Measurements from ENCODE around the gene KPNB1.
"Not testable (repeated sequence)": the region's sequence is repeated elsewhere in the genome, so short reads cannot be mapped to it uniquely, and the experiment has no call there.

KPNB1 gene

GRCh38 chr17:47676510-47677165, 26.9 kb downstream of the KPNB1 start:
- no peak for DNase-seq

DNA sequence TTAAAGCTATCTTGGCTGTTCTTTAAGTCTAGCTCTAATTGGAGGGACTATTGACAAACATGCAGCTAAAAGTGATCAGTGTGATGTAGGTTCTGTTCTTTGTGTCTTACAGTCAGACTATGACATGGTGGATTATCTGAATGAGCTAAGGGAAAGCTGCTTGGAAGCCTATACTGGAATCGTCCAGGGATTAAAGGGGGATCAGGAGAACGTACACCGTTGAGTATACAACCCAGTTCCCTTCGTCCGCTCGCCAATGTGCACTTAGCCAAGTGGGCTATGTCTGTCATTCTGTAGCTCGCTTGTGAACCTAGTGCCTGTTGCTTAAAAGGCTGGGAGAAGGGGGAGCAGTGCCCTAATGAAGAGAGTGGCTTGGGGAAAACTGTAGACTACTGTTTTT, 28.5 kb downstream of the KPNB1 start:
- no peak for DNase-seq

DNA sequence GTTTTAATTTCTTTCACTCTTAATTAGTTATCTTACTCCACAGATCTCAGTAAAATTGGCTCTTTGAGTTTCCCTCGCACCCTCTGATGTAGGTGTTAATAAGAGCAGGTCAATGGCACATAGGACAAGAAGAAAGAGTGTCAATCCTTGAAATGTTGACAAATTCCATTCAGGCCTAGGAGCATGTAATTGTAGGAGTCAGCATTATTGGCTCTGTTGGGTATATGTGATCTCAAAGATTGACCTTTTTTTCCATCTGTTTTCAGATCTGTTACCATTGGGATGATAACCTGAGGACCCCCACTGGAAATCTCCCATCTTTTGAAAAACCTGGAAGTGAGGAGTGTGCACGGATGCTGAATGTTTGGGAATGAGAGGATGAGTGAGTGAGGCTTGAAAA, 32.4 kb downstream of the KPNB1 start:
- no peak for DNase-seq

GRCh38 chr17:47682727-47683126, 33.0 kb downstream of the KPNB1 start:
- not testable (repeated sequence) for DNase-seq

DNA sequence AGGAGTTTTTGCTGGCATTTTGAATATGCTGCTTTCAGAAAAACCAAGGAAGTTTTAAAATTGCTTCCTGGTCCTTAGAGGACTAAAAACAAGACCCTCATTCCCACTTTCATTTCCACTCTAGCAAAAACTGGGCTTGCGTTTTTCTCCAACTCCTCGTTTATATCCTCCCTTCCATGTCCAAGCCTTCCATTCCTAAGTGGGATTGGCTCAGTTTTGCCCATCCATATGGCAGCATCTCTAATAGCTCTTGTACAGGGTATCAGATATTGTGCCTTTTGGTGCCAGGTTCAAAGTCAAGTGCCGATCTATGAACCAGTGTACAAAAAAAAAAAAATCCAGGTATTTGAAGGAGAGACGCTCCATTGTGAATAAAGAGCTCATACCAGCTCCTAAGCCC, 34.3 kb downstream of the KPNB1 start:
- DNase-seq: no peak

DNA sequence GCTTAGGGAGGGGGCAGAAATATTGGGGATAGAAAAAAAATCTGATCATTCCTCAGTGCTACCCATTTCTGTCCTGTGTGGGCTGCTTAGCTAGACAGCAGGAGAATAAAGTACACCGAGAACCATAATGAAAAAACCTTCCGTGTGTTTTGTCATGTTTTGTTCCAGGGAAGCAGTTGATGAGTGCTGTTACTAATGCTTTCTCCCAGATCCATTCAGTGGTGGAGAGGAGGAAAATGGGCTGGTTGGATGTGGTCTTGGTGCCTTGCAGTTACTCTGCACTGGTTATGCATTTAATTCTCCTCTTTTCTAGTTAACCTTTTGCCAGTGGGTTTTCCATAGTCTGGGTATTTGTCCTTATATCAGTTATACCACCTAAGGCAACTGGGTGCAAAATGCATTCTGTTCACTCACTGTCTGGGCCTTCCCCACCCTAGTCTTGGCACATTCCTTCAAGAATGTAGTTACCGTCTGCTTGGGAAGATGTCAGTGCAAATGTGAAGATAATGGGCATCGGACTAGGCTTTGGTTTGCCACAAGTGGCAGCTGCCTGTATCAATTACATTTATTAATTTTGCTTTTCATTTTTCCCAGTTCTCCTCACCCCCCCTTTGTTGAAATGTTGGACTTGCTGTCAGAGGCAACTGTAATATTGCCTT, 34.9 kb downstream of the KPNB1 start:
- DNase-seq: no peak

- no peak for DNase-seq
Observed at GRCh38 chr17:47685556-47686275, 36.0 kb downstream of the KPNB1 start.

DNA sequence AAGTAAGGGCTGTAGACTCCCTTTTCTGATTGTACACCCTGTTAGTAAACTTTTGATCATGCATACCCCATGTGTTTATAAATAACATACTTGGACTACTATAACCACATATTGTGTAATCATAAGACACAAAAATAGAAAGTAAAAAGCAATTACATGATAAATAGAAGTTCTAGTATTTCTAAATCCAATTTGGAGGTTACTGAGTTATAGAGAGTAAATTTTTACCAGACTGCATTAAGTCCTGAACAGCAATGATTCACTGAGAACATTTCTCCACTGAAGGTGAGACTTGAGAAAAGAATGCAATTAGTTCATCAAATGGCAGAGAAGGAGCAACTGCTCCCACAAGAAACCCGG, 36.5 kb downstream of the KPNB1 start:
- no peak for DNase-seq

GRCh38 chr17:47686664-47687327, 37.1 kb downstream of the KPNB1 start:
- no peak for DNase-seq

DNA sequence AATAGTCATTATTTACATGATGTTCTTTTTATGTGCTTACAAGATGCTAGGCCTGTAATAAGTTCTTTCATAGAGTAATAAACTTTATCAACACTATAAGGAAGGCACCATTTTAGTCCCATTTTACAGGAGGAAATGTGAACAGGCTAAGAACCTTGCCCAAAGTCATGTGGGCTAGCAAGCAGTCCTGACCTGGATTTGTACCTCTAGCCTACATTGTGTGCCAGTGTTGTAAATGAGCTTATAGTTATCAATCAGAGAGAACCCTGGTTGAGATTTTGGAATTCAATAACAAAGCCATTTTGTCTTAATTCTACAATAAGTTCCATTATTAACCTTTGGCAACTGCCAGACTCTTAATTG, 37.6 kb downstream of the KPNB1 start:
- DNase-seq: no peak

DNA sequence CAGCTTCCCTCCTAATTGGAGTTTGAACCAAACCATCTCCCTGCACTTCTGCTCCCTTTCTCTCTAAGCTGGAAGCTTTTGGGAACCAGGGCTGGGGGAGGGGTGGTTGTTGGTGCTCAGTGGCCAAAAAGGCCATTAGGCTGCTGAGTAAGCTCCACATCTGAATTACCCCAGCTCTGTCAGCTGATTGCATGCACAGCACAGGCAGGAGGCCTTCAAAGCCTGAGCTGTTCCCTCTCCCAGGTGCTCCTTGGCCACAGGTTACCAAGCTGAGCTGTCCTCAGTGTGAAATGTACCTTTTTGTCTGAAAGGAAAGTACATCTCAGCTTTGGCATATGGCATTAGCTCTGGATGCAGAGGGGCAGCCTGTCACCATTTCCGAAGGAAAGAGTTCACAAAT, 38.0 kb downstream of the KPNB1 start:
- DNase-seq: peak in 28 of 58 donors; percentile 10 to 63 (median 36)

DNA sequence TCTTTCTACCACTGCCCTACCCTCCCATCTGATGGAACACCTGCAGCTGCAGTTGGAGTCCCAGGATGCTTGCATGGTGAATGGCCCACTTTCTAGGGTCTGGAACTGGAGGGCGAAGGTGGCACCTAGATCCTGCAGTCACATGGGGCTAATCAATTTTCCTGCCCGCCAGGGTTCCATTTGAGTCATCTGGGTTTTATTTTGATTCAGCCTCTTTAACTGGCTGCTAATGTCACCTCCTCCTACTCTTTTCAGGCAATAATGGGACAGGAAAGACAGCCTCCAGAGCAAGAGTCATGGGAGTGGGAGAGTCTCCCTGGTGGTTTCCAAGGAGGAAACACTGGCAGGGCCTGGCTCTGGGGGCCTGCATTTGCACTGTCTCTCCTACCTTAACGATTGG, 40.4 kb downstream of the KPNB1 start:
- no peak for DNase-seq

GRCh38 chr17:47692137-47692894, 42.6 kb downstream of the KPNB1 start:
- no peak for DNase-seq

DNA sequence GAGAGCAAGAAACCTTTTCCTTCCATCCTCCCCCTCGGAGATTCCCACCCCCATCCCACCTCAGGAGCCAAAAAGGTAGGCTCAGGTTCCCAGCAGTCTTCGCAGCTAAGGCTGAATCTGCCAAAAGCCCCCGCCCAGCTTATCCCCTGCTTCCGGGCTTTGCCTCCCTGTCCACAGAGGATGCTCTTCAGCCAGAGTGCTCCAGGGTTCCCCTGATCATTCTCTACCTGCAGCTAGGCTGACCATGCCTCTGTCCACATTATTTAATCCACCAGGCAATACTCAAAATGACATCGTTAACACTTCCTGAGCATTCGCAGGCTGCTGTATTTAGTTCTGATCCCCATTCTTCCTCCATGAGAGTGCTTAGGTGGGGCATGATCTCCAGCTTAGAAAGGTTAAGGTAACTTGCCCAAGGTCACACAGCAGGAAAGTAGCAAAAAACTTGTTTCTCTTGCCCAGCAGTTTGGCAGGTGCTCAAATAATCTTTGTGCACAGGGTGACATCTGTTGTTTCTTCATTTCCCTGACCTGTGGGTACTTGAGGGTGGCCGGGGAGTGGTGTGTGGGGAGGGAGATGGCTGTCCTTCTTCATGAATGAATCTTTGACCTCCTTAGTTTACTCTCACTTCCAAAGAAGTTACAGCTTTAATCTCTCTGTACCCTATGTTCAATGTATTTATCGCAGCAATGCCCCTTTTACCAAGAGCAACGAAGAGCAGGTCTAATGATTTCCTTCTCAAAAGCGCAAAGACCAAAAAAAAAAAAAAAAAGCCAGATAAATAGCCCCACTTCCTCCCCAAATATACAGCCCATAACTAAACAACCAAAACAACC, 43.4 kb downstream of the KPNB1 start:
- DNase-seq: no peak

GRCh38 chr17:47693731-47694580, 44.2 kb downstream of the KPNB1 start, which contains the start of gene TBKBP1:
TBKBP1 (plus strand) TSS chr17:47694161; CDS start chr17:47696113, 1,952 bp downstream.
- DNase-seq: peak in 37 of 58 donors; percentile 7 to 77 (median 51)

DNA sequence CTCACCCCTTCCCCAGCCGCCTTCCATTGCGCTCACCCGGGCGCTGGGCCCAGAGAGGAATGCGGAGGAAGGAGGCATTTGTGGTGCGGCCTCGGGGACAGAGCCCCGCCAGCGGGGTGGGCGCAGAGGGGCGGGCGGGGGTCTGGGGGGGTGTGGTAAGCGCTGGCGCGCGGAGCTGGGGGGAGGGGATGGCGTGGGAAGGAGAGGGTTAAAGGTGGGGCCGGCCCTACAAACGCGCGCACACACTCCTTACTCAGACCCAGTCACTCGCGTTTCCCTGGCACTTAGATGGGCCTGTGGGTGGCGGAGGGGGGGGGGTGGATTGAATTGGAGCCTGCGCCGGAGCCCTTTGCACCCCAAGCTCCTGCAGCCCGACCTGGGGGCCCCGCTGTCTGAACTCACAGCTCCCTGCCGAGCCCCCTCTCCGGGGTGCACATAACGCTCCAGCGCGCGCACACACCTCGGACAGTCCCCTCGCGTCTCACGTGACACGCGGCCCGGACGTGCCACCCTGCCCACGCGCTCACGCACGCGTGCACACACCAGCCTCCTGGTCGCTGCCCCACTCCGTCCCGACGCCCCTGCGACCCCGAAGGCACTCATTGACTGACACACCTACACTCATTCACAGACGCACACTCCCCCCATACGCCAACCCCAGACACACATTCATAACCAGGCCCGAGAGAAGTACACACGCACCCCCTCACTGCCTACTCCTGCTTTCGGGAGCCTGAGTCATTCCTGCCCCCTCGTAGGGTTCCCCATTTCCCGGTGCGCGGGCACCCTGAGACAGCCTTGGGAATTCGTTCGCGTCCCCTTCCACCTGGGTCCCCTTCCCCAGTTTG, 45.1 kb downstream of the KPNB1 start:
- DNase-seq: peak in 44 of 58 donors; percentile 20 to 80 (median 53)

DNA sequence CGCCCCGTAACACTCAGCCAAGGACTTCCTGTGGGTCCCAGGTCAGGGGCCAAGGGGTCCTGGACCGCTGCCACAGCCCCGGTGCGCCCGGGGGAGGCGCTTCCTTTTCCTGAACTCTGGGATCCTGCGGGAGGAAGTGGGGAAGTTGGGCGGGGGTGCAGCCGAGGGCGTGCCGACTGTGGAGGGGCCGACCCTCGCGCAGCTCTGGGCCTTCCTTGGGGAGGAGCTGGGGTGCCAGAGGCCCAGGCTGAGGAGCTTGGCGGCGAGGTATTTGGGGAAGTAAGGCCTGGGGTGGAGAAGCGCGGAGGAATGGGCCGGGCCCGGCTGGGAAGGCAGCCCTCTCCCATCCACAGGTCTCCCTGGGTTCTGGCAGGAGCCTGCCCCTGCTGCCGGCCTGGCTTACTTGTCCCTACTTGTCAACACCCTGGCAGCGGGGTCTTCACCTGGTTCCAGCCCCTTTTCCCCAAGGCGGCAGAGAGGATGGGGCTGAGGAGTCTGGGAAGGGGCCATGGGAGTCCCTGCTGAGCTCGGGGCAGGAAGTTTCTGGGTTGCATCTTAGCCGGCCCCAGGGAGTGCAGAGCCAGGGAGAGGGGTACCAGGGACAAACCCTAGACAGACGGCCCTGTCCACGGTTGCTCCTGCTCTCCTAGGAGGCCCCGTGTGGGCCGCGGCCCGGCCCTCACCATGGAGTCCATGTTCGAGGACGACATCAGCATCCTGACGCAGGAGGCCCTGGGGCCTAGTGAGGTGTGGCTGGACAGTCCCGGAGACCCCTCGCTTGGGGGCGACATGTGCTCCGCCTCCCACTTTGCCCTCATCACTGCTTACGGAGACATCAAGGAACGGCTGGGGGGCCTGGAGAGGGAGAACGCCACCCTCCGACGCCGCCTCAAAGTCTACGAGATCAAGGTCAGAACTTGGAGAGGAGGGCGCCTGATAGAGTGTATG, 46.0 kb downstream of the KPNB1 start:
- peak in 1 of 58 donors; percentile 52 for DNase-seq

All from anterior cingulate cortex (tissue), 58 donors.